Small intestine (tissue), 7 donors: ENCODE results near the gene SYT2. TPM values are rescaled to one million over a fixed set of nuclear protein-coding genes. Genes with fewer than 3 reads are reported as not detected.

Experiments
- DNase-seq, 2 donors: peaks; one replicate each; pipeline versions ENCODE4 v3.0.0 to v3.0.0-alpha.2; 2013
- FAIRE-seq: peaks from 2 replicates; lab custom pipeline; 2012; peaks lifted over from hg19 to GRCh38; lab: Jason Lieb, UNC
- H3K27ac ChIP-seq, 3 donors: one replicate each; pipeline ENCODE4 v1.5.1; 2013; ENCODE audit warnings: low read length in 2 of 3, mild to moderate bottlenecking in 2 of 3, control low read depth in 1 of 3, inconsistent platforms in 1 of 3, low read depth in 1 of 3, moderate library complexity in 1 of 3
- H3K27me3 ChIP-seq, 3 donors: one replicate each; pipeline ENCODE4 v1.6.1; 2013; ENCODE audit warnings: low read length in 3 of 3, inconsistent platforms in 1 of 3; ENCODE audit not compliant: control insufficient read depth in 3 of 3, insufficient read depth in 3 of 3
- H3K36me3 ChIP-seq, 3 donors: one replicate each; pipeline ENCODE4 v1.6.1; 2013; ENCODE audit warnings: low read length in 3 of 3, inconsistent platforms in 1 of 3, low read depth in 1 of 3, mild to moderate bottlenecking in 1 of 3, moderate library complexity in 1 of 3; ENCODE audit not compliant: control insufficient read depth in 3 of 3, insufficient read depth in 2 of 3
- H3K4me1 ChIP-seq, 3 donors: one replicate each; pipeline ENCODE4 v1.6.1; 2013; ENCODE audit warnings: low read length in 2 of 3, inconsistent platforms in 1 of 3, low read depth in 1 of 3, mild to moderate bottlenecking in 1 of 3, moderate library complexity in 1 of 3; ENCODE audit not compliant: control insufficient read depth in 3 of 3, insufficient read depth in 2 of 3
- H3K4me3 ChIP-seq, 3 donors: one replicate each; pipeline ENCODE4 v1.5.1; 2013; ENCODE audit warnings: low read length in 3 of 3, control low read depth in 1 of 3, inconsistent platforms in 1 of 3, low read depth in 1 of 3, mild to moderate bottlenecking in 1 of 3, moderate library complexity in 1 of 3
- H3K9me3 ChIP-seq, 2 donors: one replicate each; pipeline ENCODE4 v1.6.1; 2013; ENCODE audit warnings: low read depth in 1 of 2, low read length in 1 of 2; ENCODE audit not compliant: control insufficient read depth in 2 of 2, insufficient read depth in 1 of 2
- WGBS, 3 donors: extraction: QIAGEN DNeasy Blood & Tissue Kit; methylation state at CpG; one replicate each; pipeline ENCODE4 v1.1.7; 2013; 5-methylcytosine and 5-hydroxymethylcytosine counted together
- polyA plus RNA-seq, 4 donors: library from polyadenylated mRNA; stranded (reverse) in 3 of 4; unstranded in 1 of 4; fragments of 200-250 nt in 3 of 4; fragments of 120-200 nt in 1 of 4; gene quantifications; one replicate each; pipeline versions ENCODE4 v1.2.1 to v1.2.3, GENCODE V29; 2013
- donor health status: healthy with polysubstance abuse.
- donor health status: control.
- donor health status: control.
- donor health status: Bipolar disorder and iron deficiency.
- donor health status: healthy.

SYT2 gene
- polyA plus RNA-seq, 4 donors = 0.03 to 1.8 TPM; not detected in 2

- no peaks in the 10 kb centered on the region for H3K9me3 ChIP-seq
- H3K27me3 ChIP-seq = peaks cover 0 to 18% (median 11%) of the 10 kb centered on the region in 3 donors
- no peak overlapping the region for H3K4me3 ChIP-seq
- WGBS, 3 donors = 59 to 76% (median 65%) methylated on average over 7 of the region's 7 CpGs
- FAIRE-seq = no peak
- H3K36me3 ChIP-seq = no peaks in the 10 kb centered on the region
- no peak overlapping the region for H3K27ac ChIP-seq
- DNase-seq = no peak
- H3K4me1 ChIP-seq = no peaks in the 10 kb centered on the region
These were observed 21.9 kb downstream of the SYT2 start for GRCh38 chr1:202688401-202688800.

- Histone ChIP-seq H3K27me3 (peaks cover 0 to 18% (median 11%) of the 10 kb centered on the region in 3 donors), H3K36me3 (no peaks in the 10 kb centered on the region), H3K27ac (no peak overlapping the region), H3K9me3 (no peaks in the 10 kb centered on the region), H3K4me3 (no peak overlapping the region), H3K4me1 (no peaks in the 10 kb centered on the region)
- DNase-seq = no peak
- no peak for FAIRE-seq
- WGBS, 3 donors = 73 to 83% (median 78%) methylated on average over 3 of the region's 3 CpGs
These were observed 22.5 kb downstream of the SYT2 start for GRCh38 chr1:202687798-202688197.

GRCh38 chr1:202687370-202687769 is 22.9 kb downstream of the SYT2 start:
- H3K27ac ChIP-seq = no peak overlapping the region
- no peaks in the 10 kb centered on the region for H3K36me3 ChIP-seq
- FAIRE-seq (no peak), DNase-seq (no peak)
- no peak overlapping the region for H3K4me3 ChIP-seq
- H3K27me3 ChIP-seq = peaks cover 0 to 18% (median 14%) of the 10 kb centered on the region in 3 donors
- whole genome bisulfite sequencing, 3 donors = 65 to 75% (median 70%) methylated on average over 11 of the region's 11 CpGs
- no peaks in the 10 kb centered on the region for H3K4me1 ChIP-seq
- H3K9me3 ChIP-seq = no peaks in the 10 kb centered on the region

GRCh38 chr1:202685641-202686040 is 24.6 kb downstream of the SYT2 start:
- 70 to 82% (median 82%) methylated on average over 6 of the region's 6 CpGs for WGBS, 3 donors
- Histone ChIP-seq H3K9me3 (no peaks in the 10 kb centered on the region), H3K4me1 (no peaks in the 10 kb centered on the region), H3K4me3 (no peak overlapping the region), H3K27ac (no peak overlapping the region), H3K27me3 (peaks cover 0 to 25% (median 14%) of the 10 kb centered on the region in 3 donors), H3K36me3 (no peaks in the 10 kb centered on the region)
- FAIRE-seq = no peak
- no peak for DNase-seq

DNA sequence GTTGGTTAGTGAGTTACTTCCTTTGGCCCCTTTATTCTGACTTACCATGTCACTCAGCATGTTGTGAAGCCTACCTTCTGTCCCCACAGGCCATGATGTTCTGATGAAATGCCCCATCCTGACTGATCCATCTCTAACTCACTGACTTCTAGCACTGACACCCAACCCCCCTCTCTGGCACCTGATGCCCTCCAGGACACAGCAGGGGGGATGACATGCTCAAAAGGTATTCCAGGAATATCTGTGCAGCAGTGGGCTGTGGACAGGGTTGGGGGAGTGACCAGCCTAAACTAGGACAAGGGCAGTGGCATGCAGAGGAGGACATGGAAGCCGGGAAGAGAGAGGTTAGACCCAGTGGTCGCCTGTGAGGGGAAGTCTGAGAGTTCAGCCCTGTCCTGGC is 25.5 kb downstream of the SYT2 start:
- H3K4me1 ChIP-seq = no peaks in the 10 kb centered on the region
- no peaks in the 10 kb centered on the region for H3K9me3 ChIP-seq
- H3K27ac ChIP-seq = no peak overlapping the region
- no peak for DNase-seq
- 39 to 55% (median 50%) methylated on average over 2 of the region's 2 CpGs for WGBS, 3 donors
- H3K27me3 ChIP-seq = peaks cover 0 to 24% (median 14%) of the 10 kb centered on the region in 3 donors
- FAIRE-seq = no peak
- no peaks in the 10 kb centered on the region for H3K36me3 ChIP-seq
- H3K4me3 ChIP-seq = no peak overlapping the region

- H3K27me3 ChIP-seq = peaks cover 0 to 32% (median 7%) of the 10 kb centered on the region in 3 donors
- 79 to 91% (median 82%) methylated on average over 4 of the region's 4 CpGs for WGBS, 3 donors
- no peaks in the 10 kb centered on the region for H3K9me3 ChIP-seq
- H3K4me1 ChIP-seq = no peaks in the 10 kb centered on the region
- no peak overlapping the region for H3K27ac ChIP-seq
- H3K4me3 ChIP-seq = no peak overlapping the region
- DNase-seq (no peak), FAIRE-seq (no peak)
- H3K36me3 ChIP-seq = no peaks in the 10 kb centered on the region
These were observed 27.2 kb downstream of the SYT2 start for GRCh38 chr1:202683029-202683428.

GRCh38 chr1:202682477-202682876 is 27.8 kb downstream of the SYT2 start:
- Histone ChIP-seq H3K4me3 (no peak overlapping the region), H3K9me3 (peaks cover 0 to under 1% of the 10 kb centered on the region in 2 donors), H3K4me1 (no peaks in the 10 kb centered on the region), H3K36me3 (no peaks in the 10 kb centered on the region), H3K27ac (no peak overlapping the region), H3K27me3 (peaks cover 0 to 31% (median 6%) of the 10 kb centered on the region in 3 donors)
- 87 to 92% (median 91%) methylated on average over 9 of the region's 9 CpGs for WGBS, 3 donors
- FAIRE-seq = no peak
- DNase-seq = no peak

- Histone ChIP-seq H3K27ac (no peak overlapping the region), H3K36me3 (no peaks in the 10 kb centered on the region), H3K9me3 (peaks cover 0 to 3% of the 10 kb centered on the region in 2 donors), H3K4me3 (no peak overlapping the region), H3K27me3 (peaks cover 0 to 30% (median 6%) of the 10 kb centered on the region in 3 donors), H3K4me1 (no peaks in the 10 kb centered on the region)
- WGBS, 3 donors = 63 to 72% (median 66%) methylated on average over 11 of the region's 11 CpGs
- no peak for DNase-seq
- no peak for FAIRE-seq
These were observed 28.4 kb downstream of the SYT2 start for GRCh38 chr1:202681736-202682420.
